HG03442 (cell line): ENCODE results near the gene EIF3J.

ENCODE experiments used
- ATAC-seq: cut with Tn5 transposase; IDR thresholded peaks from one replicate; pipeline ENCODE4 v1.9.1; 2021; ENCODE audit warnings: mild to moderate bottlenecking, moderate library complexity; ENCODE audit not compliant: unreplicated experiment

EIF3J gene

DNA sequence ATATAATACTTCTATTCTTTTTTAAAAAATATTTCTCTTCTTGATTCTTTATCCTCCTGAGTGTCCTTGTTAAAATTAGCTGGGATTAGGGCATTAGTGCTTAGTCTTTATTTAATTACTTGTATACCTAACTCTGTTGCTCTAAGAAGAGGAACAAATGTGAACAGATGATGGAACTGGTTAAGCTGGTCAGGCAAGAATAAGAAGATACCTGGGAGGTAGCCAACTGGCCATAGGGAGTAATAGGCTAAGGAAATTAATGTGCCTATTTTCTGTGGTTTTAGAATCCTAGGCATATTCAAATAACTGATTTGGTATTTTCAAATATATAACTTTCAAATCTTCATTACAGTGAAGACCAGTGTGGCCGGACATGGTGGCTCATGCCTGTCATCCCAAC, 54.4 kb downstream of the EIF3J start:
- ATAC-seq, result no peak

DNA sequence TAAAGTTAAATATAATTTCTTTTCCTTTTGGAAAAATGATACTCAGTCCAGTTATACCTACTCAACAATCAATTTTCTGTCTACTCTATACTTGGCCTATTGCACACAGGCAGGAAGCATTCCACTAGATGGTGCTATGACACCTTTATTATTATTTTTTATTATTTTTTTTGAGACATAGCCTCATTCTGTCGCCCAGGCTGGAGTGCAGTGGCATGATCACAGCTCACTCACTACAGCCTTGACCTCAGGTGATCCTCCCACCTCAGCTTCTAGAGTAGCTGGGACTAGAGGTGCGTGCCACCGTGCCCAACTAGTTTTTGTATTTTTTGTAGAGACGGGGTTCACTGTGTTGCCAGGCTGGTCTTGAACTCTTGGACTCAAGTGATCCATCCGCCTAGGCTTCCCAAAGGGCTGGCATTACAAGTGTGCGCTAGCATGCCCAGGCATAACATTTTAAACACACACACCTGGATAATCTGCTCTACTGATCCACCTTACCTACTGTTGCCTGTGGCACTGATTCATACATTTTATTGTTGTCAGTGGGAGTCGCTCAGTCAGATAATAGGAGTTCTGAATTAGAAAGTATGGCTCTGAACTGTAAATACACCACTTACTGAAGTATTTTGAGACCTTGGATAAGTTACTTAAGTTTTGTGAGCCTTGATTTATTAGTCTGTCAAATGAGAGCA, 56.2 kb downstream of the EIF3J start:
- no peak for ATAC-seq

DNA sequence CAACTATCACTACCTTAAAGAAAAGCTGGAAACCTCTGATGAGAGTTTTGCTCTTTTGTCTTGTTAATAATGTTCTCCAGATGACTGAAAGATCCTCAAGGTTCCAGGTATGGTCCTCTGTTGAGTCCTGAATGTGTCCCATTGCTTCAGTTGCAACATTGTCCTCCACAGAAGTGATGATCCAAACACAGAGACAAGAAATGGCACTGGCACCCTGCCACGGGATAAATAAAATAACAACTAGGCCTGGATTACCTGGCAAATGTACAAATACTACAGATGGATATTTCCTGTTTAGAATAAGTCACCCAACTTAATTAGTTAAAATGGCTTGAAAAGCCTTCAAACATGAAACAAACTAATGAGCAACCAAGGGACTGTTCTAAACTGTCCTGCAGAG, 58.3 kb downstream of the EIF3J start:
- ATAC-seq, result no peak

DNA sequence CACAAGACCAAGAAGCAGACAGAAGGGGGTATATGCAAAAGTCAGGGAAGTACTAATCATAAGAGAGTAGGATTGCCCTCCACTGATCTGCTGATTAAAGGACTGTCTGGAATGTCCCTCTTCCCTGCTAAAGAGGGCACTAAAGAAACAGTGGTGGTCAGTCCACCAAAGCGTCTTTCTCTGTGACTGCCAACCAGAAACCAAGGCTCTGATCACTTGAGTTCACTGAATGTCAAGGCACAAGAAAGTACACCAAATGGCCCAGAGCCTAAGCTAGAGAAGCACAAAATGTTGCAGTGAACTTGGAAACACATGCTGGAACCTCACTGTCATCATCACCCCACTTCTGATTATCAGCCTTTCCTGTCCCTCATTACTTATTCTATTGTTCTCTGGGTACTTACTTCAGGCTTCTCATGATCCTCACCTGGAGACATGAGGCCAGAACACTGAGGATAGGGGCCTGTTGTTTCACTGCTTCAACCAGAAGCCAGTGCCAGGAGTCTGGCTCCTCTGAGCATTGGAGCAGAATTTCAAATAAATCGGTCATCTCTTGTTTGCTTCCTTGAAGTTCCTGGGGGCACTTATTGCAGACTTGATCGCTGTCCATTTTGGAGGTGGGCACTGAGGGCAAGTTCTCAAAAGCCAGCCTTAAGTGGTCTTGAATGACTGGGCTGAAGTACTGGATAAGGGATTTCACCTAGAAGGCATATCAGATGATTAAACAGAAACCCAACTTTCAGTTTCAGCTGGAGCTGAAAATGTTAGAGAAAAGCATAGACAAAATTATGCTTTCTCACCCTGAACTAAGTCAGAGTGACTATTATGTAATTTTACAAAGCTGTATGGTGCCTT, 58.9 kb downstream of the EIF3J start:
- no peak for ATAC-seq

DNA sequence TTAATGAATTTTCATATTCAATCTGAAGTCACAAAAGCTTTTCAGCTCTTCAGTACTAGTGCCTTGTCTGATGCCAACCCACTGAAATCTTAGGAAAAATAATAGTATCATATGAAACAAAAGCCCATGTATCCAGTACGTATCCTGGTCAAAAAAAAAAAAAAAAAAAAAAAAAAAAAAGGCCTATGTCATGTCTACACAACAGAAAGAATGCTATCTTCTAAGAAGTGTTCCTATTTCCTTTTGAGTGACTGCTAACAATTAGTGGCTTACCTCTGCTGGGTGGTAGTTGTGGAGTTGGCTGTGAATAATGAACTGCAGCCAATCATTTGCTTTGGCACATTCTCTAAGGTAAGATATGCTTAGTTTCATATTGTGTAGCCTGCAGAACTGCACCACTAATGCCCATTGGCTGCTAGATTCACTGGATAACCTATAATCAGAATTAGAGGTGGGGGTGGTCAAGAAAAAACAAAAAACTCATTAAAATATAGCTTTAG, 59.6 kb downstream of the EIF3J start:
- no peak for ATAC-seq

DNA sequence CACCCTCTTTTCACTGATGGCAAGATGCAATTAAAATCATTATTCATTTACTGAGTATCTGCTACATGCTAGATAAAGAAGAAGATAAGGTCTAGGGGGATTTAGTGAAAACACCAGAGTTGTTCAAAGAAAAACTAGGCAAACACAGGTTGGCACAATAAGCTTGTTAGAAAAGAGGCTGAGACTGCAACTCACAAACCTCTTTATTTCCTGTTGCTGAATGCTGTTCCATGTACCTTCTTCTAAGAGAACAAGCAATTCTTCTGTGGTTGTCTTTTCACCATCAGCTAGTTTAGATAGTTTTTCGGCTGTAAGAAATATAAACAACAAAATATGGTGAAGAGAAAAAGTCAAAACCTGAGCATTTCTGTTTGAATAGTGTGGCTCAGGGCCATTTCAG, 61.1 kb downstream of the EIF3J start:
- ATAC-seq, result no peak

DNA sequence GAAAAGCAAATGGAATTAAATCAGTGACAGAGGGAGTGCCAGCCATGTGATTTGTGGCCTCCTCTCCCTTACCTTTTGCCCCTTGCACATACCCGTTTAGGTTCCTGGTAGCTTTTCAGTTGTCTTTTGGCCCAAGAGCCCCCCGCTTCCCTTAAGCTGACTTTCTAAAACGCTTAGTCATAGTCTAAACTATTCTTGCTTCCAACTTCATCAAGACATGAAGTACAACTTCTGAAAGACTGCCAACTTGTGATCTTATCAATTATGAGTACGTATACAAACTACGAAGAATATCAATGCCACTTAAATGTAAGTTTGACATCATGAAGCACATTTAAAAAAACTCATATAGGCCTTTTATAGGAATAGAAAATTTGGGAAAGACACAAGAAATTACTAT, 61.9 kb downstream of the EIF3J start:
- no peak for ATAC-seq

DNA sequence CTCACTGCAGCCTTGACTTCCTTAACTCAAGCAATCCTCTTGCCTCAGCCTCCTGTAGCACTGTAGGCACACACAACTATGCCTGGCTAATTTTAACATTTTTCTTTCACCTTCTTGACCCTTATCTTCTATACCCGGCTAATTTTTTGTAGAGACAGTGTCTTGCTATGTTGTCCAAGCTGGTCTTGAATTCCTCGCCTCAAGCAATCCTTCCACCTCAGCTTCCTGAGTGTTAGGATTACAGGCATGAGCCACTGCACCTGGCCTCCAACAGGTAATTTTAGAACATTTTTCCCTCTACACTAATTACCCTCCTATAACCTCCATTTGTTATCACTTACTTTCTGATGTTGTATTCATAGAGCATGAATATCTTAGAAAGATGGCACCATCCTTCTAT, 66.2 kb downstream of the EIF3J start:
- ATAC-seq, result no peak

DNA sequence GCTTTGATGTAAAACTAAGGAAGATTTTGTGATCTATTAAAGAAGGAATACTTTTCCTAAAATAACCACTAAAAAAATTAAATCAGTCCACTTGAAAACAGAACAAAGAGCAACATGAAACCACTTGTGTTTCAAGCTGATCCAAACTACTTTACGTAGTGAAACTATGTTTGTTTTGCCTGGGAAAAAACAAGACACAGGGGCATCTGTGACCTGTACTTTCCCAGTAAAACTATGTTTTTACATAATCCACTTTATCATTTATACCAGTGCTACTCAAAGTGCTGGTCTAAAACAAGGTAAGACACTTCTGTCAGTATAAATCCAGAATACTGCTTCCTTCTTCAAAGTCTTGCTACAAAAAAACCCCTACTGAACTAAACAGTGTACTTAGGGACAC, 69.8 kb downstream of the EIF3J start:
- ATAC-seq, result no peak
